Measurements from ENCODE around the gene ARMC6. TPM values are rescaled to one million over a fixed set of nuclear protein-coding genes. Genes with fewer than 3 reads are reported as not detected.

The ARMC6 gene
- total RNA-seq, 4 donors from 2014 or later = 15.9 to 24.0 (median 19.2) TPM

DNA sequence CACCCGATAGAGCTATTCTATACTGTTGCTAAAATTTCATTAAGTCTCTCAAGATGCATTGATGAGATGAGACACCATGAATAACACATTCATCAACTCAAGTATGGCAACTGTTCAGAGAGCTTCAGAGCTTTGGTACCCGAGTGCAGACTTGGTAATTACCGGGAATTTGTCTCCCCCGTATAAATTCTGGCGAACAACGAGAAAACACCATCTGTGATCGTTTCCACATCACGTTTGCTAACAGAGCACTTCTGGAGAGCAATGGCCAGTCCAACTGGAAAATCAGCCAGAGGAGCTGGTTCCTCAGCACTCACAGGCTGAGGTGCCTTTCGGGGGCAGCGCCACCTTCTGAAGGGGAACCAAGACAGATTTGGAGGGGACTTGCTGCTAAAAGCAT is 40.3 kb upstream of the ARMC6 start:
- Histone ChIP-seq H3K36me3 (peaks cover 0 to 82% of the 10 kb centered on the region in 2 donors), H3K27me3 (no peaks in the 10 kb centered on the region), H3K4me1 (peaks cover 0 to 11% (median 0%) of the 10 kb centered on the region in 3 donors), H3K4me3 (no peak overlapping the region), H3K9me3 (no peaks in the 10 kb centered on the region), H3K27ac (no peak overlapping the region)
- ATAC-seq = no peak
- TF ChIP-seq, protein P1, sequence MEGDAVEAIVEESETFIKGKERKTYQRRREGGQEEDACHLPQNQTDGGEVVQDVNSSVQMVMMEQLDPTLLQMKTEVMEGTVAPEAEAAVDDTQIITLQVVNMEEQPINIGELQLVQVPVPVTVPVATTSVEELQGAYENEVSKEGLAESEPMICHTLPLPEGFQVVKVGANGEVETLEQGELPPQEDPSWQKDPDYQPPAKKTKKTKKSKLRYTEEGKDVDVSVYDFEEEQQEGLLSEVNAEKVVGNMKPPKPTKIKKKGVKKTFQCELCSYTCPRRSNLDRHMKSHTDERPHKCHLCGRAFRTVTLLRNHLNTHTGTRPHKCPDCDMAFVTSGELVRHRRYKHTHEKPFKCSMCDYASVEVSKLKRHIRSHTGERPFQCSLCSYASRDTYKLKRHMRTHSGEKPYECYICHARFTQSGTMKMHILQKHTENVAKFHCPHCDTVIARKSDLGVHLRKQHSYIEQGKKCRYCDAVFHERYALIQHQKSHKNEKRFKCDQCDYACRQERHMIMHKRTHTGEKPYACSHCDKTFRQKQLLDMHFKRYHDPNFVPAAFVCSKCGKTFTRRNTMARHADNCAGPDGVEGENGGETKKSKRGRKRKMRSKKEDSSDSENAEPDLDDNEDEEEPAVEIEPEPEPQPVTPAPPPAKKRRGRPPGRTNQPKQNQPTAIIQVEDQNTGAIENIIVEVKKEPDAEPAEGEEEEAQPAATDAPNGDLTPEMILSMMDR (IDR thresholded peaks at IDR 0.05) = no peak
- no peak for TF ChIP-seq POLR2AphosphoS5 (IDR thresholded peaks at IDR 0.05)
- no peak for TF ChIP-seq POLR2A (IDR thresholded peaks at IDR 0.05)
- TF ChIP-seq EP300 (IDR thresholded peaks at IDR 0.05) = no peak
- 72 to 78% methylated on average over 6 to 7 of the region's 10 CpGs for WGBS, 2 donors (ENCODE audit: low coverage in 1 of 2)

DNA sequence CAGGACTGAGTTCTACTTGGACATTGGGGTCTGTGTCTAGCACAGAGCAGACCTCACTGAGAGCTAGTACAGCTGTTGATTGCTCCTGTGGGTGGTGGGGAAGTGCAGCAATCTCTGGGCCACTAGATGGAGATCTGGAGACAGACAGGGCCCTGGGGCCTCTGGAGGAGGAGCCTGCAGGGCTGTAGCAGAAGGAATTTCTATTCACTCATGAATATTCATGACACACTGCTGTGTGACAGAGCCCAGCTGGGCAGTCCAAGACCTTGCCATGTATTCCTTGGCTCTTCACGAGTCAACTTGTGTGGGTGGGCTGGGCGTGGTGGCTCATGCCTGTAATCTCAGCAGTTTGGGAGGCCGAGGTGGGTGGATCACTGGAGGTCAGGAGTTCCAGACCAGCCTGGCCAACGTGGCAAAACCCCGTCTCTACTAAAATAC is 37.6 kb upstream of the ARMC6 start:
- no peaks in the 10 kb centered on the region for H3K9me3 ChIP-seq
- no peak overlapping the region for H3K27ac ChIP-seq
- no peaks in the 10 kb centered on the region for H3K27me3 ChIP-seq
- H3K4me1 ChIP-seq = peaks cover 0 to 28% (median 0%) of the 10 kb centered on the region in 3 donors
- H3K36me3 ChIP-seq = peaks cover 0 to 100% of the 10 kb centered on the region in 2 donors
- ATAC-seq = peak; percentile 89
- H3K4me3 ChIP-seq = no peak overlapping the region
- WGBS, 2 donors (ENCODE audit: low coverage in 1 of 2) = no CpG with 5 or more reads among the region's 5 CpGs
- TF ChIP-seq POLR2AphosphoS5 (IDR thresholded peaks at IDR 0.05) = peak; percentile 62
- TF ChIP-seq, protein P1 (IDR thresholded peaks at IDR 0.05) = peak in 3 of 4 experiments; percentile 15 to 35 (median 27)
- TF ChIP-seq EP300 (IDR thresholded peaks at IDR 0.05) = no peak

DNA sequence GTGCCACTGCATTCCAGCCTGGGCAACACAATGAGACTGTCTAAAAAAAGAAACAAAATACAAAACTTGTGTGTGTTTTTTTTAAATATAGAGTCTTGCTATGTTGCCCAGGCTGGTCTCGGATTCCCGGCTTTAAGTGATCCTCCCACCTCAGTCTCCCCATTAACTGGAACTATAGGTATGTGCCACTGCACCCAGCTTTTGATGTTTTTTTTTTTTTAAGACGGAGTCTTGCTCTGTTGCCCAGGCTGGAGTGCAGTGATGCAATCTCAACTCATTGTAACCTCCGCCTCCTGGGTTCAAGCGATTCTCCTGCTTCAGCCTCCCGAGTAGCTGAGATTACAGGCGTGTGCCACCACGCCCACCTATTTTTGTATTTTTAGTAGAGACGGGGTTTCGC is 37.1 kb upstream of the ARMC6 start:
- Histone ChIP-seq H3K27ac (no peak overlapping the region), H3K4me1 (peaks cover 0 to 28% (median 0%) of the 10 kb centered on the region in 3 donors), H3K36me3 (peaks cover 0 to 100% of the 10 kb centered on the region in 2 donors), H3K9me3 (no peaks in the 10 kb centered on the region), H3K4me3 (no peak overlapping the region), H3K27me3 (no peaks in the 10 kb centered on the region)
- WGBS, 2 donors (ENCODE audit: low coverage in 1 of 2) = 87 to 93% methylated on average over 4 to 7 of the region's 10 CpGs
- TF ChIP-seq POLR2AphosphoS5 (IDR thresholded peaks at IDR 0.05) (no peak), EP300 (IDR thresholded peaks at IDR 0.05) (no peak), POLR2A (IDR thresholded peaks at IDR 0.05) (no peak)
- TF ChIP-seq, protein P1 (IDR thresholded peaks at IDR 0.05) = no peak
- no peak for ATAC-seq

DNA sequence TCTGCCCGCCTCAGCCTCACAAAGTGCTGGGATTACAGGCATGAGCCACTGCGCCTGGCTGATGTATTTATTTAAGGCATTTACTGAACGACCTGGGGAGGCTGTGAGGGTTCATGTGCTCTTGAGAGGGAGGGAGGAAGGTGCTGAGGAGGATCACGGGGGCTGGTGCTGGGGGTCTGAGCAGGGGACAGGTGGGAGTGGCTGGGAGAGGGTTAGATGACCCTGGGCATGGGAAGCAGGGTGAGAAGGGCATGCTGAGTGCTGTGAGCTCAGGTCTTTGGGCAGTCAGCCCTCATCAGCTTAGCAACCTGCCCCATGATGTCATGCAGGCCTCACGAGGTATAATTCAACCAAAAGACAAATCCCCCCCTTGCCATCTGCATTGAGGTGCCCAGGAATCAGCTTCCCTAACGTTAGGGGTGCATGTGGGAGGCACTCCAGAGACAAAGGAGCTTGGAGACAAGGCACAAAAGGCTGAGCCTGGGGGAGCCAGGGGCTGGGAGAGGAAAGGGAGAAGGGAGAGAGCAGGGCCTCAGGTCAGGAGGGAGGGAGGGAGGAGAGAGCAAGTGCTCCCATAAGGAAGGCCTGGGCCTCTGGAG is 36.5 kb upstream of the ARMC6 start:
- no peak overlapping the region for H3K4me3 ChIP-seq
- TF ChIP-seq, protein P1 (IDR thresholded peaks at IDR 0.05) = no peak
- TF ChIP-seq EP300 (IDR thresholded peaks at IDR 0.05) (no peak), POLR2AphosphoS5 (IDR thresholded peaks at IDR 0.05) (no peak), POLR2A (IDR thresholded peaks at IDR 0.05) (no peak)
- H3K4me1 ChIP-seq = peaks cover 0 to 28% (median 0%) of the 10 kb centered on the region in 3 donors
- no peaks in the 10 kb centered on the region for H3K27me3 ChIP-seq
- H3K9me3 ChIP-seq = no peaks in the 10 kb centered on the region
- ATAC-seq = no peak
- no peak overlapping the region for H3K27ac ChIP-seq
- no CpG with 5 or more reads among the region's 6 CpGs for WGBS, 2 donors (ENCODE audit: low coverage in 1 of 2)
- peaks cover 0 to 100% of the 10 kb centered on the region in 2 donors for H3K36me3 ChIP-seq

DNA sequence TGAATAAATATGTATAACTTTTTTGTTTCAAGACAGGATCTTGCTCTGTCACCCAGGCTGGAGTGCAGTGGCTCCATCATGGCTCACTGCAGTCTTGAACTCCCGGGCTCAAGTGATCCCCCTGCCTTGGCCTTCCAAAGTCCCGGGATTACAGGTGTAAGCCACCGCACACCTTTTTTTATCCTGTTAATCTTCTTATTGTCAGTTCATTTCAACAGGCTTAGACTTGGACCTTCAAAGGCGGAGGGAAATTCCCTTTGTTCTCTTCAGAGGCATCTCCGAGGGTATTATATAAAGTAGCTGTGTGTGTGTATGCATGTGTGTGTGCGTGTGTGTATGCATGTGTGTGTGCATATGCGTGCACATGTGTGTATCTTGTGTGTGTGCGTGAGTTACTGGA is 35.1 kb upstream of the ARMC6 start:
- Histone ChIP-seq H3K4me1 (peaks cover 0 to 28% (median 0%) of the 10 kb centered on the region in 3 donors), H3K36me3 (peaks cover 0 to 98% of the 10 kb centered on the region in 2 donors), H3K9me3 (no peaks in the 10 kb centered on the region), H3K4me3 (no peak overlapping the region), H3K27me3 (no peaks in the 10 kb centered on the region), H3K27ac (no peak overlapping the region)
- no peak for ATAC-seq
- 73 to 89% methylated on average over 3 to 8 of the region's 8 CpGs for WGBS, 2 donors (ENCODE audit: low coverage in 1 of 2)
- TF ChIP-seq POLR2A (IDR thresholded peaks at IDR 0.05) = no peak
- no peak for TF ChIP-seq EP300 (IDR thresholded peaks at IDR 0.05)
- no peak for TF ChIP-seq POLR2AphosphoS5 (IDR thresholded peaks at IDR 0.05)
- TF ChIP-seq, protein P1 (IDR thresholded peaks at IDR 0.05) = no peak

Measured in gastroesophageal sphincter (tissue), 4 donors.